ENCODE data around the gene CEP68.

CEP68 gene

GRCh38 chr2:65136253-65136652 is 80.0 kb downstream of the CEP68 start:
- H3K27ac Mint-ChIP-seq = no peak overlapping the region
- no peaks in the 10 kb centered on the region for H3K9me3 Mint-ChIP-seq (ENCODE audit: low read depth)
- H3K36me3 Mint-ChIP-seq = no peaks in the 10 kb centered on the region
- no peak overlapping the region for H3K4me3 Mint-ChIP-seq
- H3K4me1 Mint-ChIP-seq (ENCODE audit: low read depth) = peaks cover 1% of the 10 kb centered on the region
- H3K27me3 Mint-ChIP-seq = no peaks in the 10 kb centered on the region
